Nephron (organoid): ENCODE results near the gene PCGF3.
"Not testable (repeated sequence)": the region's sequence is repeated elsewhere in the genome, so short reads cannot be mapped to it uniquely, and the experiment has no call there.

Experiments used
- H3K27ac Mint-ChIP-seq, 3 experiments: 2 replicates each; pipeline ENCODE4 v1.8.0; 2020; ENCODE audit warnings: mixed read lengths in 3 of 3, mild to moderate bottlenecking in 2 of 3, moderate library complexity in 1 of 3
- H3K27me3 Mint-ChIP-seq: 2 replicates; pipeline ENCODE4 v1.8.0; 2021; ENCODE audit warnings: low read depth, mild to moderate bottlenecking, moderate library complexity, mixed read lengths
- H3K36me3 Mint-ChIP-seq: 2 replicates; pipeline ENCODE4 v1.8.0; 2020; ENCODE audit warnings: low read depth, mixed read lengths
- H3K4me1 Mint-ChIP-seq: 2 replicates; pipeline ENCODE4 v1.8.0; 2020; ENCODE audit warnings: mixed read lengths
- H3K4me3 Mint-ChIP-seq, 3 experiments: 2 replicates each; pipeline ENCODE4 v1.8.0; 2020; ENCODE audit warnings: mild to moderate bottlenecking in 3 of 3, mixed read lengths in 3 of 3, moderate library complexity in 2 of 3
- H3K9me3 Mint-ChIP-seq: 2 replicates; pipeline ENCODE4 v1.8.0; 2020; ENCODE audit warnings: mixed read lengths
- TF ChIP-seq, protein P1 (sequence below), 3 experiments: fragments of 200-600 bp; sonication (generic); IDR thresholded peaks; one replicate each; pipeline ENCODE4 v1.5.0; 2021; ENCODE audit warnings: antibody characterized with exemption in 3 of 3; ENCODE audit not compliant: unreplicated experiment in 3 of 3

The PCGF3 gene

DNA sequence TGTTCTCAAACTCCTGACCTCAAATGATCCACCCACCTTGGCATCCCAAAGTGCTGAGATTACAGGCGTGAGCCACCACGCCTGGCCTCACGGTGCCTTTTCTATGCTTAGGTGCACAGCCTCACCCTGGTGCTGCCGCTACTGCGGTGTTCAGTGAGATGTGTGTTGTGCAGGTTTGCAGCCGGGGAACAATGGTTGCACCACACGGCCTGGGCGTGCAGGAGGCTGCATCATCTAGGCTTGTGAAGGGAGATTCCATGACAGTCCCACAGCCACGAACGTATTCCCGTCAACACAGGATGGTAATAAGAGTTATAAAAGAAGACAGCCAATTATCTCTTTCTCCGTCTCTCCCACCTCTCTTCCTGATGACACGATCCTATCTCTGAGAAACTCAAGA, 98.3 kb downstream of the PCGF3 start:
- Mint-ChIP-seq H3K27ac (no peak overlapping the region), H3K27me3 (peaks cover 18% of the 10 kb centered on the region), H3K36me3 (no peaks in the 10 kb centered on the region), H3K9me3 (peaks cover 12% of the 10 kb centered on the region), H3K4me3 (no peak overlapping the region), H3K4me1 (no peaks in the 10 kb centered on the region)
- TF ChIP-seq, protein P1, sequence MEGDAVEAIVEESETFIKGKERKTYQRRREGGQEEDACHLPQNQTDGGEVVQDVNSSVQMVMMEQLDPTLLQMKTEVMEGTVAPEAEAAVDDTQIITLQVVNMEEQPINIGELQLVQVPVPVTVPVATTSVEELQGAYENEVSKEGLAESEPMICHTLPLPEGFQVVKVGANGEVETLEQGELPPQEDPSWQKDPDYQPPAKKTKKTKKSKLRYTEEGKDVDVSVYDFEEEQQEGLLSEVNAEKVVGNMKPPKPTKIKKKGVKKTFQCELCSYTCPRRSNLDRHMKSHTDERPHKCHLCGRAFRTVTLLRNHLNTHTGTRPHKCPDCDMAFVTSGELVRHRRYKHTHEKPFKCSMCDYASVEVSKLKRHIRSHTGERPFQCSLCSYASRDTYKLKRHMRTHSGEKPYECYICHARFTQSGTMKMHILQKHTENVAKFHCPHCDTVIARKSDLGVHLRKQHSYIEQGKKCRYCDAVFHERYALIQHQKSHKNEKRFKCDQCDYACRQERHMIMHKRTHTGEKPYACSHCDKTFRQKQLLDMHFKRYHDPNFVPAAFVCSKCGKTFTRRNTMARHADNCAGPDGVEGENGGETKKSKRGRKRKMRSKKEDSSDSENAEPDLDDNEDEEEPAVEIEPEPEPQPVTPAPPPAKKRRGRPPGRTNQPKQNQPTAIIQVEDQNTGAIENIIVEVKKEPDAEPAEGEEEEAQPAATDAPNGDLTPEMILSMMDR (IDR thresholded peaks at IDR 0.05; ENCODE audit: unreplicated experiment in 3 of 3) = no peak

DNA sequence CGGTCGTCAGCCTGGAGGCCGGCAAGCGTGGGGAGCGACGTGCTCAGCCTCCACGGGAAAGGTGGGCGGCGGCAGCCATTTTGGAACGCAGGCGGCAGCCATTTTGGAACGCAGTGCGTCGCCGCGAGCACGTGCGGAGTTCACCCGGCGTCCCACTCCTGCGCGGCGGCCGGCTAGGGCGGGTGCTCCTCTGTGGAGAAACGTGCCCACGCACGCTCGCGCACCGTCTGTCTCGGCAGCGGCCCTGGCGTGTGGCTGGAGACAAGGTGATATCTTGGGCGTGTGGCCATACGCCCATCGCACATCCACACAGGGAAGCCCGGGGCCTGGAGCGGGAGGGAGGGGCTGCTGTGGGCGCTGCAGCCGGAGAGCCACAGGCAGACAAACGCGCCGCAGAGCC, 99.2 kb downstream of the PCGF3 start:
- Mint-ChIP-seq H3K9me3 (peaks cover 12% of the 10 kb centered on the region), H3K4me3 (no peak overlapping the region), H3K27ac (no peak overlapping the region), H3K4me1 (no peaks in the 10 kb centered on the region), H3K36me3 (no peaks in the 10 kb centered on the region), H3K27me3 (peaks cover 18% of the 10 kb centered on the region)
- TF ChIP-seq, protein P1 (IDR thresholded peaks at IDR 0.05; ENCODE audit: unreplicated experiment in 3 of 3) = no peak

DNA sequence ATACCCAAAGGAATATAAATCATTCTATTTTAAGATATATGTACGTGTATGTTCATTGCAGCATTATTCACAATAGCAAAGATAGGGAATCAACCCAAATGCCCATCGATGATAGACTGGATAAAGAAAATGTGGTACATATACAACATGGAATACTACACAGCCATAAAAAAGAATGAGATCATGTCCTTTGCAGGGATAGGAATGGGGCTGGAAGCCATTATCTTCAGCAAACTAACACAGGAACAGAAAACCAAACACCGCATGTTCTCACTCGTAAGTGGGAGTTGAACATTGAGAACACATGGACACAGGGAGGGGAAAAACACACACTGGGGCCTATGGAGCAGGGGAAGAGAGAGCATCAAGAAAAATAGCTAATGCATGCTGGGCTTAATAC, 101.3 kb downstream of the PCGF3 start:
- peak overlapping the region in 1 of 3 experiments; percentile 35 for H3K4me3 Mint-ChIP-seq
- H3K36me3 Mint-ChIP-seq, H3K4me1 Mint-ChIP-seq, H3K27ac Mint-ChIP-seq: not testable (repeated sequence)
- peaks cover 11% of the 10 kb centered on the region for H3K9me3 Mint-ChIP-seq
- peaks cover 28% of the 10 kb centered on the region for H3K27me3 Mint-ChIP-seq

DNA sequence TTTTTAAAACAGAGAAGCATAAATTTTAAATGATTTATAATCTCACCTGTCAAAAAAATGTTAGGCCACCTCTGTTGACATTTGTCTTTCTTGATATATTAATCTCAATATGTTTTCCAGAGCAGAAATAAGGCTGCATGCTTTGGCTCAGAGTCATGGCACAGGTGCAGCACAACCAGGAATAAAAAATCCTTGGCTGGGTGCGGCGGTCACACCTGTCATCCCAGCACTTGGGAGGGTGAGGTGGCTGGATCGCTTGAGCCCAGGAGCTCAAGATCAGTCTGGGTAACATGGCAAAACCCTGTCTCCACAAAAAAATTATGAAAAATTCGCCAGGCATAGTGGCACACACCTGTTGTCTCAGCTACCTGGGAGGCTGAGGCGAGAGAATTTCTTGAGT, 102.2 kb downstream of the PCGF3 start:
- TF ChIP-seq, protein P1 (IDR thresholded peaks at IDR 0.05; ENCODE audit: unreplicated experiment in 3 of 3) = no peak
- Mint-ChIP-seq H3K4me1 (no peaks in the 10 kb centered on the region), H3K36me3 (no peaks in the 10 kb centered on the region), H3K27ac (no peak overlapping the region), H3K27me3 (peaks cover 36% of the 10 kb centered on the region), H3K4me3 (no peak overlapping the region), H3K9me3 (peaks cover 10% of the 10 kb centered on the region)

DNA sequence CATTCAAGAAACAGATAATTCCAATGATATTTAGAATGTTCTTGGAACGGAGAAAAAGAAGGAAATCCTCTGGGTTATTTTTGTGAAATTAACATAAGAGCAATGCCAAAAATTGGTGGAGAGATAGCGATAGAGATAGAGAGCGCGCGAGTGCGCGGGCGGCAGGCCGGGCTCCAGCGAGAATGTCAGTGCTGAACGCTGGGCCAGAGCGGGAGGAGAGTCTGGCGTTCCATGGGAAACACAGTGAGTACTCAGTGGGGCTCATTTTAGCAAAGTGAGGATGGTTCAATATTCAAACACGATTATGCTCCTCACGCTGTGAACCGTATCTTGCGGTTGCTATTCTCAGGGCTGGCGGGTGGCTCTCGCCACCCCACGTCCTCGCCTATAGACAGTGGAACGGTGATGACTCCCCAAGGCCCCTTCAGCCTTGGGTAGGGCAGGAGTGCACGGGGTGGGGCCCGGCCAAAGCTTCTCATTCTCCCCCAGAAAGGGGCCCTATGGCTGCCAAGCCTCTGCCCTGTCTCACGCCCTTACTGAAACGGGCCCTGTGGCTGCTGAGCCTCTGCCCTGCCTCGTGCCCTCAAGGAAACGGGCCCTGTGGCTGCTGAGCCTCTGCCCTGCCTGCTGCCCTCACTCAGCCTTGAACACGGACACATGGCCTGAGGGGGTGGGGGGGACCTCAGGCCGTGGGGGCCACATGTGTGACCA, 103.4 kb downstream of the PCGF3 start:
- TF ChIP-seq, protein P1 (IDR thresholded peaks at IDR 0.05; ENCODE audit: unreplicated experiment in 3 of 3) = no peak
- peaks cover 8% of the 10 kb centered on the region for H3K9me3 Mint-ChIP-seq

DNA sequence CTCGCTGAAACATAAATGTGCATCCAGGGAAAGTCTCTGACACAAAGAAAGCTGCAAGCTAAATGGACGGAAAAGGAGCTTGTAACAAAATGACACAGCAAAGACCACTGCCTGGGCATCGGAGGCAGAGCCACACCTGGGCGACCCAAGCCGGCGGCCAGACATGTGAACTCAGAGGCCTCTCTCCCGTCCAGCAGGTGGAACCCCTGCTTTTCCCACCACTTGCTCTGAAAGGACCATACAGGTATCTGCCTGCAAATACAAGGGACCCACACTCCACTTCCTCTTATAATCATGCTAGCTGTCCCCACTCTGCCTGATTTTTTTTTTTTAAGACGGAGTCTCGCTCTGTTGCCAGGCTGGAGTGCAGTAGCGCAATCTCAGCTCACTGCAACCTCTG, 108.3 kb downstream of the PCGF3 start:
- H3K4me3 Mint-ChIP-seq = no peak overlapping the region
- TF ChIP-seq, protein P1 (IDR thresholded peaks at IDR 0.05; ENCODE audit: unreplicated experiment in 3 of 3) = no peak
- no peaks in the 10 kb centered on the region for H3K4me1 Mint-ChIP-seq
- H3K9me3 Mint-ChIP-seq = no peaks in the 10 kb centered on the region
- H3K27ac Mint-ChIP-seq = no peak overlapping the region
- peaks cover 76% of the 10 kb centered on the region for H3K27me3 Mint-ChIP-seq
- no peaks in the 10 kb centered on the region for H3K36me3 Mint-ChIP-seq

More for the DNA sequence above, 103.4 kb downstream of the PCGF3 start:
- Mint-ChIP-seq H3K4me1 (no peaks in the 10 kb centered on the region), H3K4me3 (no peak overlapping the region), H3K36me3 (no peaks in the 10 kb centered on the region), H3K27me3 (peaks cover 45% of the 10 kb centered on the region), H3K27ac (no peak overlapping the region)
